GM12874 (cell line): Measurements from ENCODE around the gene B9D1.

ENCODE experiments used
- TF ChIP-seq, protein P1 (sequence below): IDR thresholded peaks from 2 replicates; pipeline ENCODE4 v1.5.1; 2011; ENCODE audit warnings: low read depth, mild to moderate bottlenecking, control low read depth, low read length, moderate library complexity; ENCODE audit not compliant: insufficient read depth

Gene B9D1

DNA sequence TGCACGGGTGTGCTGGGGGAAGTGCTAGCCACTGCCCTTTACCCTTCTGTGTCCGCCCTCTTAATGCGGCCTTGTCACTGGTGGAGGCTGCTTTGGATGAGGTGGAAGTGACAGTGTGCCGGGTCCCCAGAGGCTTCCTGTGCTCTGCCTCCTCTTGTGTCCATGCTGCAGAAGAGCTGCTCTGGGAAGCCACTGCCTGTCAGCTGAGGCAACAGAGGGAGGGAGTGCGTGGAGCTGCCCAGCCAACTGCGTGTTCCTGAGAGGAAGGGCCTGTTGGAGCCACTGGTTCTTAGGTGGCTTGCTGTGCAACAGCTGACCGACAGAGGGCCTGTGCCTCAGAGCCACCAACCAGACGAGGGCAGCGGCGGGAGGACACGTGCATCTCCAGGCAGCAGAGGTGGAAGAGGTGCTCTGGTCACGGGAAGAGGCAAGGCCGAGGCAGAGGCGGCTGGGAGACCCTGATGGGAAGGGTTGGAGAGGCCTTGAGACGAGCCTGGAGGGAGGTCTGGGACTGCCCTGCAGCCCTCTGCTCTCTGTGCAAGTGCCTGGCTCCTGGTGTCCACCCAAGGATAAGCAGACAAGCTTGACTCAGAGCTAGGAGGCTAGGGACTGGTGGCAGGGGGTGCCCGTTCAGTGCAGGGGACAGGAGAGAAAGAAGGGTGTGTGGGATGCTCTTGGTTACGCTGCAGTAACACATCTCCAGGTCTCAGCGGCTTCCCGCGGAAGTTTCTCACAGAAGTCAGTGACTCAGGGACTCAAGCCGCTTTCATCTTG lies 25.4 kb downstream of the B9D1 start:
- TF ChIP-seq, protein P1, sequence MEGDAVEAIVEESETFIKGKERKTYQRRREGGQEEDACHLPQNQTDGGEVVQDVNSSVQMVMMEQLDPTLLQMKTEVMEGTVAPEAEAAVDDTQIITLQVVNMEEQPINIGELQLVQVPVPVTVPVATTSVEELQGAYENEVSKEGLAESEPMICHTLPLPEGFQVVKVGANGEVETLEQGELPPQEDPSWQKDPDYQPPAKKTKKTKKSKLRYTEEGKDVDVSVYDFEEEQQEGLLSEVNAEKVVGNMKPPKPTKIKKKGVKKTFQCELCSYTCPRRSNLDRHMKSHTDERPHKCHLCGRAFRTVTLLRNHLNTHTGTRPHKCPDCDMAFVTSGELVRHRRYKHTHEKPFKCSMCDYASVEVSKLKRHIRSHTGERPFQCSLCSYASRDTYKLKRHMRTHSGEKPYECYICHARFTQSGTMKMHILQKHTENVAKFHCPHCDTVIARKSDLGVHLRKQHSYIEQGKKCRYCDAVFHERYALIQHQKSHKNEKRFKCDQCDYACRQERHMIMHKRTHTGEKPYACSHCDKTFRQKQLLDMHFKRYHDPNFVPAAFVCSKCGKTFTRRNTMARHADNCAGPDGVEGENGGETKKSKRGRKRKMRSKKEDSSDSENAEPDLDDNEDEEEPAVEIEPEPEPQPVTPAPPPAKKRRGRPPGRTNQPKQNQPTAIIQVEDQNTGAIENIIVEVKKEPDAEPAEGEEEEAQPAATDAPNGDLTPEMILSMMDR, result no peak

DNA sequence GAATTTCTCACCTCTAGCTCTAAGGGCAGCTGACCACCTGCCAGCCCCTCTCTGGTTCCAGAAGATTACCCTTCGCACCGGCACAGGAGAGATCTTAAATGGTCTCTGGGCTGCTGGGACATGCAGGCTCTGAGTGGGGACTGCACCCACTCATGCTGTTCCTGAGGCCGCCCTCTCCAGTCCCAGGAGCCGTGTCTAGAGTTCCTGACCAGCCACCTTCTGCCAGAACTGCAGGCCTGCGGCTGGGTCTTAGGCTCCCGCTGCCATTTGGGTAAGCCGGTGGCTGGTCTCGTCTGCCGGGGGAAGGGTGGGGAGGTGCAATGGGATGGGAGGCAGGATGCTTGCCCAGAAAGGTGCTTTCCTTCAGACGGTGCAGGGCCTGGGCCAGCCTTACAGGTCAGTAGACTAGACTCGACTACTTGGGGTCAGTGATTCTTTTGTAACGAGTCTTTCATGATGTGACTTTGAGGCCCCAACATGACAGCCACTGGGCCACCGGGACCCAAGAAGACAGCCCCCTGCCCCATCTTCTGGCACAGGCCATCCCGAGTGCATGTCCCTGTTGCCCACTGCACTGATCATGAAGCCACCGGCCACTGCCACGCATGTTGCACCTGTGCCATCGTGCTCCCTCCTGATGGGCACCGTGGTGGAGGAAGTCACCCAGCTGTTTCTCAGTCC lies 26.4 kb downstream of the B9D1 start:
- TF ChIP-seq, protein P1, result no peak

DNA sequence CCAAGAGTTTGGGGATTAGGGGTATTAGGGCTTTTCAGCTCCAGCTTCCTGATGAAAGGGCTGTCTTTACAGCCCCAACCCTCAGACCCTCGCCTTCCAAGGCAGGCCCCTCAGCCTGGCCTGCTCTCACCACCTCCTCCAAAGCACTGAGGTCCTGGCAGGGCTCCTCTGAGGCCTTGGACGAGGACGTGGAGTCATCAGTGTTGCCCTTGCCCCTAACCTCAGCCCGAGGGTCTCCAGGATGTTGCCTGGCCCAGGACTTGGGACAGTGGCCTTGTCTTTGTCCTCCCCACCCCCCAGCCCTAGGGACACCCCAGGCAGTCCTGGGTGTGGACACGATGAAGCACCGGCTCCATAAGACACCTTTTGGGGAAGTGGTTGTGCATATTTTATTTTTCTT lies 28.2 kb downstream of the B9D1 start:
- TF ChIP-seq, protein P1, result no peak

DNA sequence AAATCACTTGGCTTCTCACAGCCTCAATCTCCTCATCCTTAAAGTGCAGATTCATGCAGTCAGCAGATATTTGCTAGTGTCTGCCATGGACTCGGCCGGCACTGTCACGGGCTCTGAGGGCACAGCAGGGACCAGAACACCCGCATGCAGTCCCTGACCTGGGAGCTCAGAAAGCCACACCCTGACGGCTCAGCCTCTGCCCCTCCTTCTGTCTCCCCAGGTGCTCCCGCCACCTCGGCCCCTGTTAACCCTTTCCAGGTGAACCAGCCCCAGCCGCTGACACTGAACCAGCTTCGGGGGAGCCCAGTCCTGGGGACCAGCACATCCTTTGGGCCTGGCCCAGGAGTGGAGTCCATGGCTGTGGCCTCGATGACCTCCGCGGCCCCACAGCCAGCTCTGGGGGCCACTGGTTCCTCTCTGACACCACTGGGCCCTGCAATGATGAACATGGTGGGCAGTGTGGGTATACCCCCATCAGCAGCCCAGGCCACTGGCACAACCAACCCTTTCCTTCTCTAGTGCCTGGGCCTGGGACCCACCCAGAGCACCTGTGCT lies 28.7 kb downstream of the B9D1 start:
- TF ChIP-seq, protein P1, result no peak

DNA sequence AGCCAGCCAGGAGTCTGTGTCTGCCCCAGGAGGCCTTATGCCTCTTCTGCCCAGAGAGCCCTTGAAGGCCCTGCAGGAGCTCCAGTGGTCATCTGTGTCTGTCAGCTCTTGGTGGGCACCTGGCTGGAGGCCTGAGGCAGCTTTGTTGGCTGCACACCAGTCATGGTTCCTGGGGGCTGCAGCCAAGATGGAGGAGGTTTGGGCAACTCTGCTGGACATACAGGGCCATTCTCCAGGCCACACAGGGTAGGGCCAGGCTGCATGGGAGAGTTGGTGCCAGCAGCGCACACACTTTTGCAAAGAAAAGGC lies 29.4 kb downstream of the B9D1 start:
- TF ChIP-seq, protein P1, result no peak

DNA sequence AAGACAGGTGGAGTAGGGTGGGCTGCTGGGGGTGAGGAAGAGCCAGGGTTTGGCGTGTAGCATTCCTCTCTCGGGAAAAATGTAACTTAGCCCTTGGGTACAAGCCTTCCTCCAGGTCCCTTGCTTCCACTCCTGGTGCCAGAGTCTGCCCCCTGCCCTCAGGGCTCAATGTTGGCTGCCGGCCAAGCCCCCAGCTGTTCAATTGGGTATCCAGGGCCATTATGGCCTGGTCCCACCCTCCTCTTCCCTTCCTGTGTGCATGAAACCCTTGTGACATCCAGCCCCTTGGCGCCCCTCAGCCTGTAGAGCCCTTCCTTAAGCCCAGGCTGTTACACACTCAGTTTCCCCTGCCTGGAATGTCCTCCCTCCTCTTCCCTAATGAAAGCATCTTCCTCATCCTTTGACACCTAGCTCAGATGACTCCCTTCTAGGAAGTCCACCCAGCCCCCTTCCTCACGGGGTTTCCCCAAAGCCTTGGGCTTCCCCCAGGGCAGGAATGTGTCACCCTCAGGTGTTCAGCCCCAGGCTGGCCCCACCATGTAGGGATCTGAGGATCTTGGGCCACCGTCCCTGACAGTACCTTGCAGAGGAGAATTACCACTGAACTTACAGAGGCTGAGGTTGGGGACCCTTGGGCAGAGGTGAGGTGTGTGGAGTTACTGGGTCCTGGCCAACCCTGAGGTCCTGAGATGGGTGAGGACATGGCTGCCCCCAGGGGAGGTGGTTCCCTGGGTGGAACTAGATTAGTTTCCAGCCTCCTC lies 30.0 kb downstream of the B9D1 start:
- TF ChIP-seq, protein P1, result no peak
